HepG2 (cell line): Measurements from ENCODE around the gene ACSF3. TPM values are rescaled to one million over a fixed set of nuclear protein-coding genes. Genes with fewer than 3 reads are reported as not detected.

Experiments
- ATAC-seq: fragments of 200-7000 bp; cut with Tn5 transposase; 3 replicates; pipeline ENCODE4 v1.9.1; 2020; ENCODE audit warnings: mild to moderate bottlenecking, moderate library complexity
- BruUV-seq: library from RNA; stranded (reverse); fragments of 400-500 nt; replicated peaks from 2 replicates; lab custom pipeline; 2021; lab: Mats Ljungman, UMichigan
- CTCF ChIA-PET: fragments of 300-600 bp; formaldehyde crosslinking; extraction: SDS; loops from one replicate; lab custom pipeline; 2021; ENCODE audit warnings: low total read pairs, inconsistent platforms, low intra/inter-chr PET ratio; lab: Yijun Ruan, JAX
- POLR2A ChIA-PET: fragments of 350-600 bp; sonication (Branson Sonifier 250); formaldehyde crosslinking; loops from one replicate; lab custom pipeline; 2020; ENCODE audit warnings: antibody characterized with exemption, inconsistent platforms; lab: Yijun Ruan, JAX
- DNase-seq: peaks from one replicate; pipeline ENCODE4 v3.0.0-alpha.2; 2015; ENCODE audit warnings: low spot score
- FAIRE-seq: peaks from 3 replicates; lab custom pipeline; 2011; peaks lifted over from hg19 to GRCh38; lab: Jason Lieb, UNC
- H2AFZ ChIP-seq: one replicate; pipeline ENCODE4 v1.6.1; 2011; ENCODE audit warnings: low read length, inconsistent platforms
- H3K27ac ChIP-seq: fragments of 300-600 bp; 3 replicates; pipeline ENCODE4 v1.8.0; 2011; ENCODE audit warnings: mixed run types, mild to moderate bottlenecking, mixed read lengths, low read length, inconsistent platforms; ENCODE audit not compliant: insufficient read depth; ENCODE audit errors: extremely low read length
- H3K27me3 ChIP-seq, 2 experiments: fragments of 200-600 bp in 1 of 2; 2 replicates in 1 of 2; 3 replicates in 1 of 2; pipeline versions ENCODE4 v1.6.0 to v1.8.0; 2011; ENCODE audit warnings: low read length in 2 of 2, mild to moderate bottlenecking in 2 of 2, moderate library complexity in 2 of 2, inconsistent platforms in 1 of 2; ENCODE audit not compliant: insufficient read depth in 2 of 2, control insufficient read depth in 1 of 2
- H3K36me3 ChIP-seq, 2 experiments: fragments of 200-600 bp in 1 of 2; replicated peaks in 1 of 2; 2 replicates in 1 of 2; 3 replicates in 1 of 2; pipeline versions ENCODE4 v1.5.1 to v1.8.0; 2011; ENCODE audit warnings: low read length in 2 of 2, inconsistent platforms in 1 of 2; ENCODE audit not compliant: insufficient read depth in 2 of 2, control insufficient read depth in 1 of 2
- H3K4me1 ChIP-seq: 2 replicates; pipeline ENCODE4 v1.5.1; 2012; ENCODE audit warnings: low read length, inconsistent platforms; ENCODE audit not compliant: insufficient read depth
- H3K4me2 ChIP-seq: 2 replicates; pipeline ENCODE4 v1.6.0; 2011; ENCODE audit warnings: low read depth, low read length, inconsistent platforms
- H3K4me3 ChIP-seq, 3 experiments: fragments of 200-600 bp in 1 of 3; sonication (generic), shearing (Covaris generic) in 1 of 3; replicated peaks in 1 of 3; 2 replicates each; pipeline ENCODE4 v1.5.1; 2011 to 2016; ENCODE audit warnings: low read length in 3 of 3, inconsistent platforms in 2 of 3, low read depth in 2 of 3, mild to moderate bottlenecking in 2 of 3, control low read depth in 1 of 3, mixed read lengths in 1 of 3; ENCODE audit not compliant: insufficient read depth in 1 of 3
- H3K79me2 ChIP-seq: one replicate; pipeline ENCODE4 v1.6.1; 2011; ENCODE audit warnings: low read length, inconsistent platforms; ENCODE audit not compliant: insufficient read depth
- H3K9ac ChIP-seq: 2 replicates; pipeline ENCODE4 v1.6.0; 2011; ENCODE audit warnings: mild to moderate bottlenecking, low read depth, low read length, inconsistent platforms; ENCODE audit not compliant: insufficient read depth
- H3K9me3 ChIP-seq: 2 replicates; pipeline ENCODE4 v1.5.1; 2012; ENCODE audit warnings: mild to moderate bottlenecking, low read length
- H4K20me1 ChIP-seq: 2 replicates; pipeline ENCODE4 v1.6.0; 2011; ENCODE audit warnings: inconsistent platforms, mild to moderate bottlenecking, low read length, moderate library complexity; ENCODE audit not compliant: insufficient read depth
- MEF2D ChIP-seq: sonication (generic); formaldehyde crosslinking; IDR thresholded peaks from 2 replicates; pipeline ENCODE4 v1.5.1; 2020; ENCODE audit warnings: mild to moderate bottlenecking, missing genetic modification reagents
- SMAD3 ChIP-seq: sonication (generic); formaldehyde crosslinking; IDR thresholded peaks from 2 replicates; pipeline ENCODE4 v1.4.0; 2020; ENCODE audit warnings: missing genetic modification reagents
- TCF7L2 ChIP-seq: IDR thresholded peaks from 2 replicates; pipeline ENCODE4 v1.6.1; 2011; ENCODE audit warnings: mild to moderate bottlenecking, low read depth, low read length, moderate library complexity
- ZNF317 ChIP-seq: sonication (generic); formaldehyde crosslinking; IDR thresholded peaks from 2 replicates; pipeline ENCODE4 v1.5.0; 2020; ENCODE audit warnings: mild to moderate bottlenecking, missing genetic modification reagents
- ZNF562 ChIP-seq: sonication (generic); formaldehyde crosslinking; IDR thresholded peaks from 2 replicates; pipeline ENCODE4 v1.8.0; 2022; ENCODE audit warnings: missing genetic modification reagents, borderline replicate concordance
- WGBS: methylation state at CpG from one replicate; pipeline ENCODE4 v1.1.6; 2017; ENCODE audit warnings: low lambda C conversion rate; 5-methylcytosine and 5-hydroxymethylcytosine counted together
- in situ Hi-C: cut with HindIII; loops from 2 replicates; pipeline ENCODE4 v1.10.0; 2017; ENCODE audit warnings: low pct_unique_long_range_greater_than_20kb; ENCODE audit not compliant: extremely low pct_ligation_motif_present
- intact Hi-C: fragments of 100-400 bp; cut with micrococcal nuclease; formaldehyde crosslinking; loops from one replicate; pipeline ENCODE4 v1.10.0; 2022; ENCODE audit not compliant: unreplicated experiment
- polyA plus RNA-seq, 8 experiments: library from polyadenylated mRNA; depleted of rRNA in 3 of 8; stranded (reverse) in 7 of 8; unstranded in 1 of 8; fragments of >200 nt; fragmentation: Illumina TruSeq in 4 of 8; extraction: Trizol in 4 of 8; gene quantifications; 2 replicates each; pipeline versions ENCODE4 v1.2.1 to v1.2.3, GENCODE V29; 2011 to 2016; ENCODE audit warnings: low read depth in 4 of 8, missing spikeins in 1 of 8, mixed read lengths in 1 of 8; ENCODE audit not compliant: insufficient read depth in 1 of 8
- total RNA-seq, 5 experiments: library from RNA; depleted of rRNA; stranded (reverse); fragments of >200 nt; fragmentation: Illumina TruSeq; extraction: Trizol; gene quantifications; 2 replicates each; pipeline ENCODE4 v1.2.3, GENCODE V29; 2016; ENCODE audit warnings: low read depth in 1 of 5
- TF ChIP-seq, protein P1 (sequence below): sonication (generic); formaldehyde crosslinking; IDR thresholded peaks from 2 replicates; pipeline ENCODE4 v1.5.1; 2020; ENCODE audit warnings: missing genetic modification reagents, mild to moderate bottlenecking, borderline replicate concordance
- TF ChIP-seq, protein P2 (sequence below): sonication (generic); formaldehyde crosslinking; IDR thresholded peaks from 2 replicates; pipeline ENCODE4 v1.9.0; 2021; ENCODE audit warnings: mild to moderate bottlenecking, missing genetic modification reagents

Gene ACSF3
- total and polyA plus RNA-seq, 2 of the 13 experiments (the other 11 are each of a cell fraction or from before 2014, with no cell fraction given) = 14.9 to 30.6 TPM

GRCh38 chr16:89130448-89130847, 36.8 kb downstream of the ACSF3 start:
- intact Hi-C loops = no loop called here
- WGBS = 89% methylated on average over 5 of the region's 5 CpGs
- no peaks in the 10 kb centered on the region for H4K20me1 ChIP-seq
- no peak overlapping the region for H3K27ac ChIP-seq
- H3K4me2 ChIP-seq = no peak overlapping the region
- BruUV-seq = no TSS peak
- ChIA-PET POLR2A (no interaction called here), CTCF (no interaction called here)
- no peaks in the 10 kb centered on the region for H3K27me3 ChIP-seq
- H3K9me3 ChIP-seq = no peaks in the 10 kb centered on the region; the same call in 1 of the 2 replicates
- no peak overlapping the region for H3K9ac ChIP-seq
- in situ Hi-C loops = no loop called here
- no peaks in the 10 kb centered on the region for H3K79me2 ChIP-seq
- FAIRE-seq (no peak), ATAC-seq (no peak), DNase-seq (no peak)
- no peak overlapping the region for H2AFZ ChIP-seq
- peaks cover 11 to 25% of the 10 kb centered on the region in 2 experiments; a peak in 4 of 5 replicates for H3K36me3 ChIP-seq
- H3K4me3 ChIP-seq = no peak overlapping the region
- no peaks in the 10 kb centered on the region for H3K4me1 ChIP-seq
- peak; percentile 94 for TF ChIP-seq ZNF317 (CRISPR knock-in tag)
- TF ChIP-seq, protein P1, sequence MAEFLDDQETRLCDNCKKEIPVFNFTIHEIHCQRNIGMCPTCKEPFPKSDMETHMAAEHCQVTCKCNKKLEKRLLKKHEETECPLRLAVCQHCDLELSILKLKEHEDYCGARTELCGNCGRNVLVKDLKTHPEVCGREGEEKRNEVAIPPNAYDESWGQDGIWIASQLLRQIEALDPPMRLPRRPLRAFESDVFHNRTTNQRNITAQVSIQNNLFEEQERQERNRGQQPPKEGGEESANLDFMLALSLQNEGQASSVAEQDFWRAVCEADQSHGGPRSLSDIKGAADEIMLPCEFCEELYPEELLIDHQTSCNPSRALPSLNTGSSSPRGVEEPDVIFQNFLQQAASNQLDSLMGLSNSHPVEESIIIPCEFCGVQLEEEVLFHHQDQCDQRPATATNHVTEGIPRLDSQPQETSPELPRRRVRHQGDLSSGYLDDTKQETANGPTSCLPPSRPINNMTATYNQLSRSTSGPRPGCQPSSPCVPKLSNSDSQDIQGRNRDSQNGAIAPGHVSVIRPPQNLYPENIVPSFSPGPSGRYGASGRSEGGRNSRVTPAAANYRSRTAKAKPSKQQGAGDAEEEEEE (CRISPR knock-in tag) = no peak
- TF ChIP-seq SMAD3 (CRISPR knock-in tag) = no peak
- TF ChIP-seq, all 625 proteins: peak for 1

DNA sequence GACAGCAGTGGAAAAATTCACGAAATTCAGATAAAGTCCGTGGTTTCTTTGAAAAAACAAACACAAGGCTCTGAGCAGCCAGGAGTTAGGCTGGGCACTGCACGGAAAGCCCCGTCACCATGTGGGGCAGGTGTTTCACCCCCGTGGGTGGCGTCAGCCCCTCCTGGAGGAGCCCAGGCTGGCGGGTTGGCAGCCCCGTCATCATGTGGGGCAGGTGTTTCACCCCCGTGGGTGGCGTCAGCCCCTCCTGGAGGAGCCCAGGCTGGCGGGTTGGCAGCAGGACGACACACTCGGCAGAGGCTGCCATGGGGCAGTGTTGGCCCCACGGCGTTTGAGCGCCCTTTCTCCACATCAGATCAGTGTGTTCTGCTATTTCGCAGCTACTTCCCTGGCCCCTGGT, 38.1 kb downstream of the ACSF3 start:
- no peak for ATAC-seq
- TF ChIP-seq ZNF562 (CRISPR knock-in tag) (no peak), MEF2D (CRISPR knock-in tag) (no peak), TCF7L2 (no peak)
- TF ChIP-seq, protein P2, sequence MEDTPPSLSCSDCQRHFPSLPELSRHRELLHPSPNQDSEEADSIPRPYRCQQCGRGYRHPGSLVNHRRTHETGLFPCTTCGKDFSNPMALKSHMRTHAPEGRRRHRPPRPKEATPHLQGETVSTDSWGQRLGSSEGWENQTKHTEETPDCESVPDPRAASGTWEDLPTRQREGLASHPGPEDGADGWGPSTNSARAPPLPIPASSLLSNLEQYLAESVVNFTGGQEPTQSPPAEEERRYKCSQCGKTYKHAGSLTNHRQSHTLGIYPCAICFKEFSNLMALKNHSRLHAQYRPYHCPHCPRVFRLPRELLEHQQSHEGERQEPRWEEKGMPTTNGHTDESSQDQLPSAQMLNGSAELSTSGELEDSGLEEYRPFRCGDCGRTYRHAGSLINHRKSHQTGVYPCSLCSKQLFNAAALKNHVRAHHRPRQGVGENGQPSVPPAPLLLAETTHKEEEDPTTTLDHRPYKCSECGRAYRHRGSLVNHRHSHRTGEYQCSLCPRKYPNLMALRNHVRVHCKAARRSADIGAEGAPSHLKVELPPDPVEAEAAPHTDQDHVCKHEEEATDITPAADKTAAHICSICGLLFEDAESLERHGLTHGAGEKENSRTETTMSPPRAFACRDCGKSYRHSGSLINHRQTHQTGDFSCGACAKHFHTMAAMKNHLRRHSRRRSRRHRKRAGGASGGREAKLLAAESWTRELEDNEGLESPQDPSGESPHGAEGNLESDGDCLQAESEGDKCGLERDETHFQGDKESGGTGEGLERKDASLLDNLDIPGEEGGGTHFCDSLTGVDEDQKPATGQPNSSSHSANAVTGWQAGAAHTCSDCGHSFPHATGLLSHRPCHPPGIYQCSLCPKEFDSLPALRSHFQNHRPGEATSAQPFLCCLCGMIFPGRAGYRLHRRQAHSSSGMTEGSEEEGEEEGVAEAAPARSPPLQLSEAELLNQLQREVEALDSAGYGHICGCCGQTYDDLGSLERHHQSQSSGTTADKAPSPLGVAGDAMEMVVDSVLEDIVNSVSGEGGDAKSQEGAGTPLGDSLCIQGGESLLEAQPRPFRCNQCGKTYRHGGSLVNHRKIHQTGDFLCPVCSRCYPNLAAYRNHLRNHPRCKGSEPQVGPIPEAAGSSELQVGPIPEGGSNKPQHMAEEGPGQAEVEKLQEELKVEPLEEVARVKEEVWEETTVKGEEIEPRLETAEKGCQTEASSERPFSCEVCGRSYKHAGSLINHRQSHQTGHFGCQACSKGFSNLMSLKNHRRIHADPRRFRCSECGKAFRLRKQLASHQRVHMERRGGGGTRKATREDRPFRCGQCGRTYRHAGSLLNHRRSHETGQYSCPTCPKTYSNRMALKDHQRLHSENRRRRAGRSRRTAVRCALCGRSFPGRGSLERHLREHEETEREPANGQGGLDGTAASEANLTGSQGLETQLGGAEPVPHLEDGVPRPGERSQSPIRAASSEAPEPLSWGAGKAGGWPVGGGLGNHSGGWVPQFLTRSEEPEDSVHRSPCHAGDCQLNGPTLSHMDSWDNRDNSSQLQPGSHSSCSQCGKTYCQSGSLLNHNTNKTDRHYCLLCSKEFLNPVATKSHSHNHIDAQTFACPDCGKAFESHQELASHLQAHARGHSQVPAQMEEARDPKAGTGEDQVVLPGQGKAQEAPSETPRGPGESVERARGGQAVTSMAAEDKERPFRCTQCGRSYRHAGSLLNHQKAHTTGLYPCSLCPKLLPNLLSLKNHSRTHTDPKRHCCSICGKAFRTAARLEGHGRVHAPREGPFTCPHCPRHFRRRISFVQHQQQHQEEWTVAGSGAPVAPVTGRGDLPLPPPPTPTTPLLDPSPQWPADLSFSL = no peak

More for the DNA sequence above, 38.1 kb downstream of the ACSF3 start:
- Histone ChIP-seq H2AFZ (no peak overlapping the region), H3K36me3 (peaks cover 12 to 31% of the 10 kb centered on the region in 2 experiments; a peak in 4 of 5 replicates), H3K27me3 (no peaks in the 10 kb centered on the region), H4K20me1 (no peaks in the 10 kb centered on the region), H3K9ac (no peak overlapping the region), H3K4me3 (no peak overlapping the region), H3K27ac (no peak overlapping the region), H3K4me1 (no peaks in the 10 kb centered on the region), H3K79me2 (no peaks in the 10 kb centered on the region), H3K9me3 (no peaks in the 10 kb centered on the region), H3K4me2 (no peak overlapping the region)
- WGBS = 95% methylated on average over 10 of the region's 17 CpGs
- intact Hi-C loops (no loop called here), in situ Hi-C loops (no loop called here)
- FAIRE-seq = no peak
- BruUV-seq = no TSS peak
- CTCF ChIA-PET = no interaction called here
- POLR2A ChIA-PET = no interaction called here
- DNase-seq = no peak
